ENCODE measurements around the gene LAPTM4A.
A peak's percentile ranks its signal among the peaks of the same experiment; 100 is the strongest.

Gene LAPTM4A

GRCh38 chr2:20005891-20006470 is 45.4 kb downstream of the LAPTM4A start:
- DNase-seq (ENCODE audit: low read depth) = no peak
- TF ChIP-seq, protein P1, sequence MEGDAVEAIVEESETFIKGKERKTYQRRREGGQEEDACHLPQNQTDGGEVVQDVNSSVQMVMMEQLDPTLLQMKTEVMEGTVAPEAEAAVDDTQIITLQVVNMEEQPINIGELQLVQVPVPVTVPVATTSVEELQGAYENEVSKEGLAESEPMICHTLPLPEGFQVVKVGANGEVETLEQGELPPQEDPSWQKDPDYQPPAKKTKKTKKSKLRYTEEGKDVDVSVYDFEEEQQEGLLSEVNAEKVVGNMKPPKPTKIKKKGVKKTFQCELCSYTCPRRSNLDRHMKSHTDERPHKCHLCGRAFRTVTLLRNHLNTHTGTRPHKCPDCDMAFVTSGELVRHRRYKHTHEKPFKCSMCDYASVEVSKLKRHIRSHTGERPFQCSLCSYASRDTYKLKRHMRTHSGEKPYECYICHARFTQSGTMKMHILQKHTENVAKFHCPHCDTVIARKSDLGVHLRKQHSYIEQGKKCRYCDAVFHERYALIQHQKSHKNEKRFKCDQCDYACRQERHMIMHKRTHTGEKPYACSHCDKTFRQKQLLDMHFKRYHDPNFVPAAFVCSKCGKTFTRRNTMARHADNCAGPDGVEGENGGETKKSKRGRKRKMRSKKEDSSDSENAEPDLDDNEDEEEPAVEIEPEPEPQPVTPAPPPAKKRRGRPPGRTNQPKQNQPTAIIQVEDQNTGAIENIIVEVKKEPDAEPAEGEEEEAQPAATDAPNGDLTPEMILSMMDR (conservative IDR thresholded peaks at IDR 0.05; ENCODE audit: low read length) = no peak
- no peak overlapping the region for H3K4me3 ChIP-seq (ENCODE audit: low read length)

DNA sequence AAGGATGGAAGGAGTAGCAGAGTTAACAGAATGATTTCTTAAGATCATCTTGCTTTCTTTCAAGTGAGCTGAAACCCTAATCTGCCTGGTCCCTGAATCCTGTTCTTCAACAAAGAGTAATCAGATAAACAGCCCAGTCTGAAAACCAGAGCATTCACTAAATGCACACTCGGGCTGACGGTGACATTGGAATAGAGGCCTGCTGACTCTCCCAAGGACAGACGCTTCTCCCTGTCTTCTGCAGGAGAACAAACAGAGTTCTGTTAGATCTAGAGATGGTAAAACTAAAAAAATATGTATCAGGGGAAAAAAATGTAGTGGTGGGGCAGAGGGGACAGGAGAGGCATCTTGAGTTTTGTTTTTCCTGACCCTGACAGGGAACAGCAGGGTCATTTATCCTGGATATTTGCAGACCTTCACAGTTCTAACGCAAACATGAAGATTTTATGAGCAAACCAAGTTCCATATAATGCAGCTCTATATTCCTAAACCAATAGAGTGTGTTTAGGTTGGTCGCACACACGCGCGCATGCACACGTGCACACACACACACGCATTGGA is 46.3 kb downstream of the LAPTM4A start:
- DNase-seq (ENCODE audit: low read depth) = no peak
- TF ChIP-seq, protein P1 (conservative IDR thresholded peaks at IDR 0.05; ENCODE audit: low read length) = no peak
- H3K4me3 ChIP-seq (ENCODE audit: low read length) = no peak overlapping the region

DNA sequence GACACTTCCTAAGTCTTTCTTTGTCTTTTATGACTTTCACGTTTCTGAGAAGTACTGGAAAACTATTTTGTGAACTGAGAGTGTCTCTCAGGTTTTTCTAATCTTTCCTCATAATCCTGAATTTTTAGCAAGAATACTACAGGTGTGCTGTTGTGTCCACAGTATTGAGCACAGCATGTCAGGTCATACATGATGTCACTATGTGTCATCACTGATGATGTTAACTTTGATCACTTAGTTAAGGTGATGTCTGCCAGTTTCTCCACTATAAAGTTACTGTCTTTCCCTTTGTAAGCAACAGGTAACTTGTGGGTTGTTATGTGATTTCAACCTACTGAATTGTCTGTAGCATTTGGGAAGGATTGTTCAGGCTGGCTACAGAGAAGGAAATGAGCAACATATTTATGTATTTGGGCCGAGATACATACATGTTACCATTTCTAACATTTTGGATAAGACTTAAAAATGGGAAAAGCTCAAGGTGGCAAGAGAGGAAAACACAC is 50.0 kb downstream of the LAPTM4A start:
- no peak overlapping the region for H3K4me3 ChIP-seq (ENCODE audit: low read length)
- TF ChIP-seq, protein P1 (conservative IDR thresholded peaks at IDR 0.05; ENCODE audit: low read length) = no peak
- no peak for DNase-seq (ENCODE audit: low read depth)

GRCh38 chr2:19993731-19994130 is 57.7 kb downstream of the LAPTM4A start:
- no peak for DNase-seq (ENCODE audit: low read depth)
- TF ChIP-seq, protein P1 (conservative IDR thresholded peaks at IDR 0.05; ENCODE audit: low read length) = no peak
- no peak overlapping the region for H3K4me3 ChIP-seq (ENCODE audit: low read length)

- TF ChIP-seq, protein P1 (conservative IDR thresholded peaks at IDR 0.05; ENCODE audit: low read length) = no peak
- DNase-seq (ENCODE audit: low read depth) = no peak
- H3K4me3 ChIP-seq (ENCODE audit: low read length) = no peak overlapping the region
These were observed 59.5 kb downstream of the LAPTM4A start for GRCh38 chr2:19991895-19992294.

GRCh38 chr2:19990416-19990728 is 61.1 kb downstream of the LAPTM4A start:
- no peak for DNase-seq (ENCODE audit: low read depth)
- TF ChIP-seq, protein P1 (conservative IDR thresholded peaks at IDR 0.05; ENCODE audit: low read length) = no peak
- peak overlapping the region; percentile 86 for H3K4me3 ChIP-seq (ENCODE audit: low read length)

- TF ChIP-seq, protein P1 (conservative IDR thresholded peaks at IDR 0.05; ENCODE audit: low read length) = no peak
- H3K4me3 ChIP-seq (ENCODE audit: low read length) = peak within 1 kb of the TSS; percentile 86
- DNase-seq (ENCODE audit: low read depth) = peak; percentile 80
These were observed 61.6 kb downstream of the LAPTM4A start, which contains the start of gene WDR35 for GRCh38 chr2:19989667-19990415. WDR35 (minus strand) TSS chr2:19990105; CDS start chr2:19990015, 90 bp downstream.
